Measurements from ENCODE around the gene FAR2. TPM values are rescaled to one million over a fixed set of nuclear protein-coding genes. Genes with fewer than 3 reads are reported as not detected.
A peak's percentile ranks its signal among the peaks of the same experiment; 100 is the strongest.

Gene FAR2
- total and polyA plus RNA-seq, 4 donors, result 0.81 to 7.6 (median 3.1) TPM

GRCh38 chr12:29163146-29163545, 14.1 kb downstream of the FAR2 start:
- no peak overlapping the region for H3K4me3 ChIP-seq (ENCODE audit: low read depth in 1 of 3, low read length in 3 of 3)
- no peaks in the 10 kb centered on the region for H3K9me3 ChIP-seq (ENCODE audit: control insufficient read depth in 4 of 4, low read length in 3 of 4)
- TF ChIP-seq ZBTB33 (IDR thresholded peaks at IDR 0.05), result no peak
- TF ChIP-seq ATF3 (IDR thresholded peaks at IDR 0.05), result no peak
- no peak for TF ChIP-seq RAD21 (IDR thresholded peaks at IDR 0.05)
- no peak for TF ChIP-seq GABPA (IDR thresholded peaks at IDR 0.05 in 1 of 2, conservative IDR thresholded peaks at IDR 0.05 in 1 of 2)
- TF ChIP-seq HNF4A (conservative IDR thresholded peaks at IDR 0.05), result no peak
- no peak for TF ChIP-seq JUND (IDR thresholded peaks at IDR 0.05)
- no peak for TF ChIP-seq FOXA1 (IDR thresholded peaks at IDR 0.05)
- no peak for TF ChIP-seq RXRA (IDR thresholded peaks at IDR 0.05)
- no peak for TF ChIP-seq EGR1 (IDR thresholded peaks at IDR 0.05; ENCODE audit: low read depth in 2 of 2)
- no peak for TF ChIP-seq FOXA2 (IDR thresholded peaks at IDR 0.05)
- TF ChIP-seq CTCF (IDR thresholded peaks at IDR 0.05; ENCODE audit: low read depth, low read length, missing input control), result no peak
- no peak for TF ChIP-seq MAX (IDR thresholded peaks at IDR 0.05)
- TF ChIP-seq YY1 (IDR thresholded peaks at IDR 0.05), result no peak
- TF ChIP-seq TAF1 (conservative IDR thresholded peaks at IDR 0.05), result no peak
- TF ChIP-seq SP1 (IDR thresholded peaks at IDR 0.05), result no peak
- TF ChIP-seq NR2F2 (IDR thresholded peaks at IDR 0.05), result no peak
- no peaks in the 10 kb centered on the region for H3K4me1 ChIP-seq (ENCODE audit: control insufficient read depth in 4 of 4, insufficient read depth in 4 of 4, low read length in 3 of 4)
- no peaks in the 10 kb centered on the region for H3K27me3 ChIP-seq (ENCODE audit: control insufficient read depth in 4 of 4, insufficient read depth in 4 of 4, low read length in 3 of 4)
- H3K36me3 ChIP-seq (ENCODE audit: control insufficient read depth in 4 of 4, insufficient read depth in 3 of 4, low read depth in 1 of 4, low read length in 3 of 4), result no peaks in the 10 kb centered on the region
- no peak overlapping the region for H3K9ac ChIP-seq (ENCODE audit: low read depth in 1 of 2, low read length in 2 of 2)
- no peak overlapping the region for H3K27ac ChIP-seq (ENCODE audit: low read depth in 1 of 2, low read length in 2 of 2)
- 83% methylated on average over 4 of the region's 4 CpGs for WGBS
- DNase-seq (ENCODE audit: low spot score), result no peak

- Histone ChIP-seq H3K9ac (ENCODE audit: low read depth in 1 of 2, low read length in 2 of 2) (no peak overlapping the region), H3K27me3 (ENCODE audit: control insufficient read depth in 4 of 4, insufficient read depth in 4 of 4, low read length in 3 of 4) (no peaks in the 10 kb centered on the region), H3K36me3 (ENCODE audit: control insufficient read depth in 4 of 4, insufficient read depth in 3 of 4, low read depth in 1 of 4, low read length in 3 of 4) (no peaks in the 10 kb centered on the region), H3K9me3 (ENCODE audit: control insufficient read depth in 4 of 4, low read length in 3 of 4) (no peaks in the 10 kb centered on the region), H3K4me3 (ENCODE audit: low read depth in 1 of 3, low read length in 3 of 3) (no peak overlapping the region), H3K27ac (ENCODE audit: low read depth in 1 of 2, low read length in 2 of 2) (no peak overlapping the region), H3K4me1 (ENCODE audit: control insufficient read depth in 4 of 4, insufficient read depth in 4 of 4, low read length in 3 of 4) (no peaks in the 10 kb centered on the region)
- 79% methylated on average over 7 of the region's 7 CpGs for WGBS
- TF ChIP-seq SP1 (IDR thresholded peaks at IDR 0.05) (no peak), JUND (IDR thresholded peaks at IDR 0.05) (peak; percentile 56 to 61), MAX (IDR thresholded peaks at IDR 0.05) (no peak)
- no peak for DNase-seq (ENCODE audit: low spot score)
These were observed 15.7 kb downstream of the FAR2 start for GRCh38 chr12:29164477-29165393.
